Measurements from ENCODE around the gene C2CD2.

C2CD2 gene

GRCh38 chr21:41871293-41872030, 82.4 kb downstream of the C2CD2 start:
- no peak overlapping the region for H3K4me3 ChIP-seq (replicated peaks; ENCODE audit: insufficient read depth, low read length)
- TF ChIP-seq GABPA (IDR thresholded peaks at IDR 0.05; ENCODE audit: low read depth), result no peak
- TF ChIP-seq REST (IDR thresholded peaks at IDR 0.05; ENCODE audit: insufficient replicate concordance, low read depth), result no peak
- no peak for TF ChIP-seq POLR2AphosphoS5 (IDR thresholded peaks at IDR 0.05; ENCODE audit: low read depth)
- no peak for TF ChIP-seq CTCF (IDR thresholded peaks at IDR 0.05; ENCODE audit: insufficient read depth, low read length)
- no peak for TF ChIP-seq SPI1 (IDR thresholded peaks at IDR 0.05; ENCODE audit: borderline replicate concordance, low read depth)
- H3K27ac ChIP-seq (replicated peaks), result no peak overlapping the region
- DNase-seq (ENCODE audit: low read depth in 1 of 2, low spot score in 1 of 2), result no peak
- H3K27me3 ChIP-seq (ENCODE audit: insufficient read depth, poor library complexity, severe bottlenecking), result no peaks in the 10 kb centered on the region

- no peak for DNase-seq (ENCODE audit: low read depth in 1 of 2, low spot score in 1 of 2)
- Histone ChIP-seq H3K4me3 (replicated peaks; ENCODE audit: insufficient read depth, low read length) (no peak overlapping the region), H3K27me3 (ENCODE audit: insufficient read depth, poor library complexity, severe bottlenecking) (no peaks in the 10 kb centered on the region), H3K27ac (replicated peaks) (no peak overlapping the region)
- no peak for TF ChIP-seq REST (IDR thresholded peaks at IDR 0.05; ENCODE audit: insufficient replicate concordance, low read depth)
- TF ChIP-seq POLR2AphosphoS5 (IDR thresholded peaks at IDR 0.05; ENCODE audit: low read depth), result no peak
- no peak for TF ChIP-seq CTCF (IDR thresholded peaks at IDR 0.05; ENCODE audit: insufficient read depth, low read length)
- TF ChIP-seq SPI1 (IDR thresholded peaks at IDR 0.05; ENCODE audit: borderline replicate concordance, low read depth), result no peak
- no peak for TF ChIP-seq GABPA (IDR thresholded peaks at IDR 0.05; ENCODE audit: low read depth)
These were observed 84.0 kb downstream of the C2CD2 start for GRCh38 chr21:41869771-41870170.

- Histone ChIP-seq H3K27ac (replicated peaks) (no peak overlapping the region), H3K27me3 (ENCODE audit: insufficient read depth, poor library complexity, severe bottlenecking) (no peaks in the 10 kb centered on the region), H3K4me3 (replicated peaks; ENCODE audit: insufficient read depth, low read length) (no peak overlapping the region)
- no peak for TF ChIP-seq REST (IDR thresholded peaks at IDR 0.05; ENCODE audit: insufficient replicate concordance, low read depth)
- no peak for TF ChIP-seq SPI1 (IDR thresholded peaks at IDR 0.05; ENCODE audit: borderline replicate concordance, low read depth)
- no peak for TF ChIP-seq POLR2AphosphoS5 (IDR thresholded peaks at IDR 0.05; ENCODE audit: low read depth)
- DNase-seq (ENCODE audit: low read depth in 1 of 2, low spot score in 1 of 2), result no peak
These were observed 85.6 kb downstream of the C2CD2 start for GRCh38 chr21:41868062-41868710.
